Ectodermal cell (in vitro differentiated cells): Measurements from ENCODE around the gene FBXW11.

Experiments used
- H3K27ac ChIP-seq: 2 replicates; pipeline ENCODE4 v1.7.0; 2013; ENCODE audit warnings: mild to moderate bottlenecking, low read depth, low read length; ENCODE audit not compliant: insufficient read depth, poor library complexity, severe bottlenecking
- H3K27me3 ChIP-seq: 2 replicates; pipeline ENCODE4 v1.7.0; 2013; ENCODE audit warnings: mild to moderate bottlenecking, low read length; ENCODE audit not compliant: insufficient read depth, control insufficient read depth, poor library complexity, severe bottlenecking
- H3K36me3 ChIP-seq: one replicate; pipeline ENCODE4 v1.7.0; 2013; ENCODE audit warnings: low read length; ENCODE audit not compliant: control insufficient read depth, insufficient read depth
- H3K4me1 ChIP-seq: one replicate; pipeline ENCODE4 v1.7.0; 2013; ENCODE audit warnings: low read length; ENCODE audit not compliant: control insufficient read depth, insufficient read depth
- H3K4me3 ChIP-seq: 2 replicates; pipeline ENCODE4 v1.7.0; 2013; ENCODE audit warnings: low read depth, low read length, control low read depth; ENCODE audit not compliant: insufficient read depth
- H3K9me3 ChIP-seq: 2 replicates; pipeline ENCODE4 v1.7.0; 2013; ENCODE audit warnings: mild to moderate bottlenecking, low read length, moderate library complexity; ENCODE audit not compliant: control insufficient read depth
- WGBS, 2 experiments: methylation state at CpG; one replicate each; pipeline ENCODE4 v1.1.7; 2013; ENCODE audit warnings: missing lambda C conversion rate in 2 of 2; 5-methylcytosine and 5-hydroxymethylcytosine counted together

The FBXW11 gene

DNA sequence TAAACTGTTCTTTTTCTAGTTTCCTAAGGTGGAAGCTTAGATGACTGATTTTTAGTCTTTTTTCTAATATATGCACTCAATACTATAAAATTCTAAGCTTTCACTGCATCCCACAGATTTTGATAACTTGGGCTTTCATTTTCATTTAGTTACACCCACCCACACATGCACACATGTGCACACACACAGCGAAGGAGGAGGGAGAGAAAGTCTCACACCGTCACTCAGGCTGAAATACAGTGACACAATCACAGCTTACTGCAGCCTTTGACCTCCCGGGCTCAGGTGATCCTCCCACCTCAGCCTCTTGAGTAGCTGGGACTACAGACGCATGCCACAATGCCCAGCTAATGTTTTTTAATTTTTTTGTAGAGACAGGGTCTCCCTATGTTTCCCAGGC lies 124.3 kb downstream of the FBXW11 start:
- 80 to 93% methylated on average over 4 of the region's 4 CpGs for WGBS, 2 experiments
- no peaks in the 10 kb centered on the region for H3K9me3 ChIP-seq
- no peaks in the 10 kb centered on the region for H3K36me3 ChIP-seq

DNA sequence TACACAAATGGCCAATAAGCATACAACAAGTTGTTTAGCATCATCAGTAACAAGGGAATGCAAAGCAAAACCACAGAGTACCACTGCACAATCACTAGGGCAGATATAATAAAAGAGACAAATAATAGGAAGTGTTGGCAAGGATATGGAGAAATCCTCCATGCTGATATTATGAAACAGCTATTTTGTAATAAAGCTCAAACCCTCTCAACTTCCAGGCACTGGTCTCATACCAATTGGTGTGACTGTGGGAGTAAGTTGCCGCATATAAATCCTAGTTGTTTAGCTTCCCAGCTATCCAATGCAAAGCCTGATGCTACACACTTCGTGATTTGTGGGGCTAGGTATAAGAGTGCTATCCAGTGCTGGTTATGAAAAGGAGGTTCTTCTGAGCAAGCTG lies 132.2 kb downstream of the FBXW11 start:
- peaks cover 18% of the 10 kb centered on the region for H3K36me3 ChIP-seq
- H3K27ac ChIP-seq, result no peak overlapping the region
- H3K4me3 ChIP-seq, result no peak overlapping the region
- 91 to 95% methylated on average over 2 of the region's 2 CpGs for WGBS, 2 experiments
- no peaks in the 10 kb centered on the region for H3K4me1 ChIP-seq
- no peaks in the 10 kb centered on the region for H3K9me3 ChIP-seq
- no peaks in the 10 kb centered on the region for H3K27me3 ChIP-seq

More for the DNA sequence above, 124.3 kb downstream of the FBXW11 start:
- no peaks in the 10 kb centered on the region for H3K4me1 ChIP-seq
- no peaks in the 10 kb centered on the region for H3K27me3 ChIP-seq
- no peak overlapping the region for H3K4me3 ChIP-seq
- no peak overlapping the region for H3K27ac ChIP-seq

DNA sequence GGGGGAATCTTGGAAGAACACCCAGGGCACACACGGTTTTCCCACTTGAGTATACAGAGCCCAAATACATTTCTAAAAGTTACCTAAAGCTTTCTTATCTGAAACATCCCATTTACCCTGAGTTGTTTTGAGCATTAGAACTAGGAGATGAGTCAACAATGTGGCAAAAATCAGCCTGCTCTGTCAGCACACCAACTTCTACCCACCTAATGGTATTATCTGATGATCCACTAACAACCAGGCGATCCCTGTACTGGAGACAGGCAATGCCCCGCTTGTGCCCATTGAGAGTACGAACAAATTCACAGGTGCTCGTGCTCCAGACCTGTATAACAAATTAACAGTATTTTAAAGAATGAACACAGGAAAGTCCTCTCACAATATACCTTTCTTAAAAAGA lies 133.8 kb downstream of the FBXW11 start:
- H3K36me3 ChIP-seq, result peaks cover 29% of the 10 kb centered on the region
- no peaks in the 10 kb centered on the region for H3K9me3 ChIP-seq
- no peaks in the 10 kb centered on the region for H3K27me3 ChIP-seq
- WGBS, 2 experiments, result 92 to 98% methylated on average over 5 of the region's 5 CpGs
- H3K4me3 ChIP-seq, result no peak overlapping the region
- H3K27ac ChIP-seq, result no peak overlapping the region
- no peaks in the 10 kb centered on the region for H3K4me1 ChIP-seq

DNA sequence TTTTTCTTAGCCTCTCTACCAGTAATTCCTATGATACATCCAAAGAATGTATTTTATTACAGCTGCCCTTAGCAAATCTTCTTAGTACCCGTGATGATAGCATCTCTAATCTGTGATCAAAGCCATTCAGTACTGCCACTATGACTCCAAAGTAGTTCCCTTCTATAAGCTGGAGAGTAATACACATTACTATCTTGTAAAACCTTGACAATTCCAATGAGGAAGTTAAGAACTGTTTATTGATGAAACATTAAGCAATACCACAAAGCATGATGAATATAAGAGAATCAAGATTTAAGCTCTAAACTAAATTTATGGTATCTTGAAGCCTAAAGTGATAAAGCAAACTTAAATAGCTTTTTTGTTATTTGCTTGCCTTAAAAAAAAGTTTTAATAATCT lies 134.7 kb downstream of the FBXW11 start:
- no peak overlapping the region for H3K27ac ChIP-seq
- 93 to 95% methylated on average over 1 of the region's 1 CpG for WGBS, 2 experiments
- H3K9me3 ChIP-seq, result no peaks in the 10 kb centered on the region
- H3K36me3 ChIP-seq, result peaks cover 29% of the 10 kb centered on the region
- H3K4me1 ChIP-seq, result no peaks in the 10 kb centered on the region
- H3K4me3 ChIP-seq, result no peak overlapping the region
- no peaks in the 10 kb centered on the region for H3K27me3 ChIP-seq

DNA sequence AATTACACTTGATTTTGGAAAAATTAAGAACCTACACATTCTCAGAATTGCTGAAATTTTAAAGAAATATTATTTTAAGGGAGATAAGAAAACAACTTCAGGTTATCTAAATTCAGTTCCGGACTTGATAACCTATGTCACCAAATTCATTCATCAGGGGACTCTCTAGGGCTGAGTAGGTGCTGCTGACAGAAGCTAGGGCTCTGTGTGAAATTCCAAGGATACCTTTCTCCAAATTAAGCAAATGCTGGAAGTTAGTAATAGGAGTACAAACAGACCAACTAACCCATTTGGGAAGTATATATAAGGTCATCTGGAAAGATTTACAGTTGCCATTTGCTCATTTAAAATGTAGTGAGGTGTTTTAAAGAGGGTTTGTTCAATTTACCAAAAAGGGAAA lies 136.5 kb downstream of the FBXW11 start:
- Histone ChIP-seq H3K36me3 (peaks cover 18% of the 10 kb centered on the region), H3K4me3 (no peak overlapping the region), H3K9me3 (no peaks in the 10 kb centered on the region), H3K27me3 (no peaks in the 10 kb centered on the region), H3K4me1 (no peaks in the 10 kb centered on the region), H3K27ac (no peak overlapping the region)
- WGBS, 2 experiments, result 100% methylated on average over 1 of the region's 1 CpG

DNA sequence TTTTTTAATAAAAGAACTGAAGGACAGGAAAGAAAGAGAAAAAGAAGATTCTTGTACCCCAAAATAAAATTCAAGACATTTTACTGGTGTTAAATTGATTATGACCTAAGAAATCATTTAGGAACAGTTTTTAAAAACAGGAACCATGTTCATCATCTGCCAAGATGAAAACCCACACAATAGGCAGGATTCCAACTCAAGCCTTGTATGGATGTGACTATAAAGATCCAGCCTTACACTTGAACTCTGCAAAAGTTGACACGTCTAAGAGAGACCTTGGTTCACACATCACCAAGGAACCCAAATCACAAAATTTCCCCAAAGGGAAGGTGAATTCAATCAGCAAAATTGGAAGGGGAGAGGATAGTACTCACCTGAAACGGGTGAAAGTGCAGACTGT lies 138.2 kb downstream of the FBXW11 start:
- Histone ChIP-seq H3K27me3 (no peaks in the 10 kb centered on the region), H3K27ac (no peak overlapping the region), H3K4me3 (no peak overlapping the region), H3K36me3 (peaks cover 15% of the 10 kb centered on the region), H3K4me1 (no peaks in the 10 kb centered on the region), H3K9me3 (no peaks in the 10 kb centered on the region)
- 94 to 100% methylated on average over 1 to 2 of the region's 2 CpGs for WGBS, 2 experiments

DNA sequence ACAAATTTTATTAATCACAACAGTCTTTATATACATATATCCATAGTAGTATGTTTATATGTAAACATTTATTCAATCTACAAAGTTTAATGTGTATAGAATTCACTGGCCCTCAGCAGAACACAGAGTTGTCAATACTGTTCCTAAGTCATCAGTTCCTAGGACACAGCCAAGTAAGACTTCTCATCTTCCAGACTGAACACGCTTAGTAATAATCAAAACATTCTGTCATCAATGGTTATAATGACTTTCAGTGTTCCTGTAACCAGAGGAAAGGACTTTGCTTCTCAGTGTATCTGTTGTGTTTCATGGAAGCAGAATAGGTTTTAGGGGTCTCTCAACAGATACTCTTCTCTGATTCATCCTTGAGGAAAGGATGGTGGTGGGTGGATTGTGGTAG lies 138.7 kb downstream of the FBXW11 start:
- no peaks in the 10 kb centered on the region for H3K9me3 ChIP-seq
- H3K27ac ChIP-seq, result no peak overlapping the region
- H3K36me3 ChIP-seq, result peaks cover 15% of the 10 kb centered on the region
- no peaks in the 10 kb centered on the region for H3K27me3 ChIP-seq
- 95 to 100% methylated on average over 1 of the region's 1 CpG for WGBS, 2 experiments
- H3K4me3 ChIP-seq, result no peak overlapping the region
- H3K4me1 ChIP-seq, result no peaks in the 10 kb centered on the region

DNA sequence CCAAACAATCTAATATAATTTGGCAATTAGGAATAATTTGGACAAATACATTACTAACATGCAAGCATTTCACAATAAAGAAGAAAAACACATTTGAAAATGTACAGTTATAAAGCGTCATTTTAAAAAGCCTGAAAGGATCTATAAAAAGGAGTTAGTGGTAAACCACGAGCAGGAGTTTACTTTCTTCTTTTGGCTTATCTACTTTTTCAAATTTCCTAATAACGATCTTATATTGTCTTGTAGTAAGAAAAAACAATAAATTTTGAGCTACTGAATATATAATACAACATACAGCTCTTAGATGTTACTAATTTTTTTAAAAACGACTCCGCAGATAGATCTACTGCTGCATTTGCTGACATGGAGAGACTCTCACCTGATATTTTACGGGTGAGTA lies 141.0 kb downstream of the FBXW11 start:
- H3K9me3 ChIP-seq, result no peaks in the 10 kb centered on the region
- H3K4me3 ChIP-seq, result no peak overlapping the region
- WGBS, 2 experiments, result 93% methylated on average over 3 of the region's 6 CpGs; no CpG with 5 or more reads in 1 of the 2 experiments
- H3K27me3 ChIP-seq, result no peaks in the 10 kb centered on the region
- no peaks in the 10 kb centered on the region for H3K4me1 ChIP-seq
- H3K36me3 ChIP-seq, result peaks cover 15% of the 10 kb centered on the region
- no peak overlapping the region for H3K27ac ChIP-seq

DNA sequence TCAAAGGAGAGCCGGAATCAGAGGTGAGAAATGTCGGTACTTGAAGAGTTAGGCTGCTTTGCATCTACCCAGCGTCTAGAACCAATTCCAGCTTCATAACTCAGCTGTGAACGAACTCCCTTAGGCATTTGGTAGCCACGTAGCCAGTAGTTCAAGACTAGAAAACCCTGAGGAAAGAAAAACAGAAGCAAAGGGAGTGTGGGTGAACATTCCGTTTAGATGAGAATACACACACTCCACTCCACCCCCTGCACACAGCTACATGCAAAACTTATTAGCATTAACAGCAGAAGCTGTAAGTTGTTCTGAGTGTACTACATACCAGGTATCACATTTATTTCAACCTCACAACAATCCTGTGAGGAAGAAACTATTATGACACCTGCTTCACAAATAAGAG lies 142.5 kb downstream of the FBXW11 start:
- peaks cover 10% of the 10 kb centered on the region for H3K36me3 ChIP-seq
- no peak overlapping the region for H3K4me3 ChIP-seq
- no peak overlapping the region for H3K27ac ChIP-seq
- H3K4me1 ChIP-seq, result no peaks in the 10 kb centered on the region
- 90 to 97% methylated on average over 5 to 6 of the region's 6 CpGs for WGBS, 2 experiments
- H3K27me3 ChIP-seq, result no peaks in the 10 kb centered on the region
- H3K9me3 ChIP-seq, result no peaks in the 10 kb centered on the region

DNA sequence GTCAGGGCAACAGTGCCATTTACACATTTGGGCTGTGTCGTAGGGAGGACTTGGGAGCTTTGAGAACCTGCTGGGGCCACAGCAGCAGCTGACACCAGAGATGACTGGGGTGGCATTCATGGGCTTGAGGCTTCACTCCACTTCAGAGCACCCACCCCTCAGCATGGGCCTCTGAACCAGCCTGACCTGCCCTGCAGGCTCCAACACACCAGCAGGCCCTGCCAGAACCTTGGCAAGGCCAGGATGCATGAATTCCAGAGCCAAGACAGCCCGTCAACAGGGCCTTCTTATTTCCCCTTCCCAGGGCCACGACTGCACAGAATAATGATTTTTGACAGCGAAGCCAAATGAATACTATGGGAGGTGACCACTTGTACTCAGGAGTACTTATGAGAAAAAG lies 143.8 kb downstream of the FBXW11 start:
- Histone ChIP-seq H3K9me3 (no peaks in the 10 kb centered on the region), H3K36me3 (no peaks in the 10 kb centered on the region), H3K4me1 (peaks cover 5% of the 10 kb centered on the region), H3K27ac (no peak overlapping the region), H3K4me3 (no peak overlapping the region), H3K27me3 (no peaks in the 10 kb centered on the region)
- WGBS, 2 experiments, result 93 to 97% methylated on average over 3 to 4 of the region's 4 CpGs

DNA sequence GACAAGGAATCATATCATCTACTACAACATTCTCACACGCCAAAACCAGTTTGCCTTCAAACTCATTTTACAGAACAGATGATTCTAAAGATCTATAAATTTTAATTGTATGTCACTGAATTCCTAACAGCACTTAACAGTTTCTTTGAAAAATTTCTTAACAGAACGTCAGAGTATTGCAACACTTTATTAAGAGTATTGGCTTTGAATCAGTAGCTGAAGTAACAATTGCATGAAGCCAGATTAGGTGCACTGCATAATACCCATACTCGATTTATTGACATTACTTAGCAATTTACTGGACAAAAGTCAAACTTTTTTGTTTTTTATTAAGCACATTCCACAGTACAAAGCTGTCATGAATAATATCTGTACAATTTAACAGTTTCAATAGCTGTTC lies 145.1 kb downstream of the FBXW11 start:
- Histone ChIP-seq H3K36me3 (no peaks in the 10 kb centered on the region), H3K27ac (no peak overlapping the region), H3K4me1 (peaks cover 6% of the 10 kb centered on the region), H3K27me3 (no peaks in the 10 kb centered on the region), H3K9me3 (no peaks in the 10 kb centered on the region), H3K4me3 (no peak overlapping the region)
- 89 to 94% methylated on average over 3 of the region's 3 CpGs for WGBS, 2 experiments
